K562 (cell line): ENCODE results near the gene CDK4. TPM values are rescaled to one million over a fixed set of nuclear protein-coding genes. Genes with fewer than 3 reads are reported as not detected.

ENCODE experiments used
- ATAC-seq: fragments of 200-7000 bp; cut with Tn5 transposase; 3 replicates; pipeline ENCODE4 v1.9.1; 2020; ENCODE audit warnings: moderate library complexity
- BruUV-seq: library from RNA; stranded (reverse); fragments of 400-500 nt; replicated peaks from 2 replicates; lab custom pipeline; 2021; lab: Mats Ljungman, UMichigan
- CTCF ChIA-PET: fragments of 300-600 bp; formaldehyde crosslinking; extraction: SDS; loops from one replicate; lab custom pipeline; 2021; ENCODE audit warnings: low intra/inter-chr PET ratio; lab: Yijun Ruan, JAX
- POLR2A ChIA-PET: fragments of 300-600, 350-650 bp; sonication (Branson Sonifier 250); formaldehyde crosslinking; extraction: SDS; loops from one replicate; lab custom pipeline; 2021; ENCODE audit warnings: antibody characterized with exemption, inconsistent platforms; lab: Yijun Ruan, JAX
- DNase-seq, 4 experiments: peaks; one replicate each; pipeline versions ENCODE4 v3.0.0 to v3.0.0-alpha.2; 2011 to 2018; ENCODE audit warnings: low spot score in 3 of 4, mixed read lengths in 3 of 4; ENCODE audit errors: extremely low read depth in 1 of 4
- FAIRE-seq: peaks from 2 replicates; lab custom pipeline; 2011; peaks lifted over from hg19 to GRCh38; lab: Jason Lieb, UNC
- H2AFZ ChIP-seq: 2 replicates; pipeline ENCODE4 v1.6.0; 2011; ENCODE audit warnings: low read depth, low read length, control low read depth, inconsistent platforms
- H3K27ac ChIP-seq: fragments of 200-600 bp; 3 replicates; pipeline ENCODE4 v1.8.0; 2011; ENCODE audit warnings: low read depth, mild to moderate bottlenecking, control low read depth, inconsistent platforms, low read length, moderate library complexity, mixed read lengths; ENCODE audit errors: extremely low read depth
- H3K27me3 ChIP-seq, 2 experiments: fragments of 300-600 bp in 1 of 2; 2 replicates in 1 of 2; 3 replicates in 1 of 2; pipeline versions ENCODE4 v1.6.0 to v1.8.0; 2011; ENCODE audit warnings: inconsistent platforms in 2 of 2, low read length in 2 of 2, mild to moderate bottlenecking in 1 of 2, mixed read lengths in 1 of 2, moderate library complexity in 1 of 2; ENCODE audit not compliant: control insufficient read depth in 2 of 2, insufficient read depth in 2 of 2
- H3K36me3 ChIP-seq: fragments of 300-600 bp; 3 replicates; pipeline ENCODE4 v1.8.0; 2011; ENCODE audit warnings: mild to moderate bottlenecking, low read length, inconsistent platforms; ENCODE audit not compliant: control insufficient read depth, insufficient read depth
- H3K4me1 ChIP-seq, 2 experiments: fragments of 200-600 bp in 1 of 2; replicated peaks in 1 of 2; 2 replicates in 1 of 2; 3 replicates in 1 of 2; pipeline versions ENCODE4 v1.5.1 to v1.8.0; 2011; ENCODE audit warnings: inconsistent platforms in 2 of 2, low read length in 2 of 2, mild to moderate bottlenecking in 1 of 2, mixed read lengths in 1 of 2, moderate library complexity in 1 of 2; ENCODE audit not compliant: control insufficient read depth in 2 of 2, insufficient read depth in 2 of 2
- H3K4me2 ChIP-seq: 2 replicates; pipeline ENCODE4 v1.6.1; 2011; ENCODE audit warnings: low read length, control low read depth, inconsistent platforms, mixed read lengths; ENCODE audit not compliant: insufficient read depth
- H3K4me3 ChIP-seq: fragments of 200-600 bp; sonication (generic), shearing (Covaris generic); 2 replicates; pipeline ENCODE4 v1.5.1; 2016; ENCODE audit warnings: control low read depth, inconsistent platforms
- H3K79me2 ChIP-seq: fragments of 200-600 bp; 3 replicates; pipeline ENCODE4 v1.8.0; 2011; ENCODE audit warnings: low read length, inconsistent platforms; ENCODE audit not compliant: control insufficient read depth, insufficient read depth
- H3K9ac ChIP-seq, 2 experiments: 2 replicates each; pipeline versions ENCODE4 v1.6.0 to v1.6.1; 2011; ENCODE audit warnings: low read depth in 2 of 2, low read length in 2 of 2, control low read depth in 1 of 2, inconsistent platforms in 1 of 2, mild to moderate bottlenecking in 1 of 2, mixed read lengths in 1 of 2; ENCODE audit not compliant: insufficient read depth in 1 of 2
- H3K9me1 ChIP-seq: one replicate; pipeline ENCODE4 v1.6.0; 2011; ENCODE audit warnings: inconsistent platforms, mild to moderate bottlenecking, low read length, moderate library complexity; ENCODE audit not compliant: control insufficient read depth, insufficient read depth
- H3K9me3 ChIP-seq: replicated peaks from 2 replicates; pipeline ENCODE4 v1.5.1; 2011; ENCODE audit warnings: low read depth, low read length, inconsistent platforms; ENCODE audit not compliant: control insufficient read depth, insufficient read depth
- H4K20me1 ChIP-seq: replicated peaks from 2 replicates; pipeline ENCODE4 v1.6.1; 2011; ENCODE audit warnings: low read length, inconsistent platforms, mixed read lengths; ENCODE audit not compliant: control insufficient read depth, insufficient read depth
- MCM3 ChIP-seq: fragments of 450-650 bp; IDR thresholded peaks from 2 replicates; pipeline ENCODE4 v1.6.1; 2016
- NELFE ChIP-seq: IDR thresholded peaks from 2 replicates; pipeline ENCODE4 v1.6.1; 2011; ENCODE audit warnings: mild to moderate bottlenecking; ENCODE audit not compliant: insufficient read depth, insufficient read length
- POLR2H ChIP-seq: IDR thresholded peaks from 2 replicates; pipeline ENCODE4 v1.6.1; 2016; ENCODE audit warnings: missing genetic modification characterization, low read depth, mild to moderate bottlenecking, control low read depth, missing compliant biosample characterization, moderate library complexity
- REST ChIP-seq, 2 experiments: fragments of 450-650 bp; formaldehyde crosslinking in 1 of 2; IDR thresholded peaks; 2 replicates each; pipeline versions ENCODE4 v1.4.0 to v1.6.1; 2014 to 2020; ENCODE audit warnings: mild to moderate bottlenecking in 2 of 2, borderline replicate concordance in 1 of 2, low read depth in 1 of 2
- TAF15 ChIP-seq: fragments of 200-400 bp; formaldehyde crosslinking; IDR thresholded peaks from 2 replicates; pipeline ENCODE4 v1.6.1; 2017; ENCODE audit warnings: mild to moderate bottlenecking, low read depth, low read length, moderate library complexity
- TCF7L2 ChIP-seq: fragments of 150-350 bp; IDR thresholded peaks from 2 replicates; pipeline ENCODE4 v1.6.1; 2016; ENCODE audit warnings: low read depth, mild to moderate bottlenecking, low read length, moderate library complexity
- U2AF1 ChIP-seq: fragments of 200-400 bp; formaldehyde crosslinking; optimal IDR thresholded peaks from 2 replicates; pipeline ENCODE3; 2017; ENCODE audit warnings: mild to moderate bottlenecking, low read depth, low read length, moderate library complexity
- ZBTB2 ChIP-seq: fragments of 450-650 bp; IDR thresholded peaks from 2 replicates; pipeline ENCODE4 v1.6.1; 2016; ENCODE audit warnings: antibody characterized with exemption
- ZBTB7A ChIP-seq: IDR thresholded peaks from 2 replicates; pipeline ENCODE4 v1.6.1; 2011; ENCODE audit warnings: low read depth, mild to moderate bottlenecking, low read length, moderate library complexity, borderline replicate concordance; ENCODE audit not compliant: control insufficient read depth
- ZNF12 ChIP-seq: sonication (generic); formaldehyde crosslinking; IDR thresholded peaks from 2 replicates; pipeline ENCODE4 v1.4.0; 2020; ENCODE audit warnings: mild to moderate bottlenecking, missing genetic modification reagents
- ZNF197 ChIP-seq: fragments of 200-800 bp; sonication (Bioruptor generic); IDR thresholded peaks from 2 replicates; pipeline ENCODE4 v1.6.1; 2016; ENCODE audit warnings: low read depth, missing genetic modification characterization, missing compliant biosample characterization
- ZNF699 ChIP-seq: fragments of 250-450 bp; sonication (Bioruptor Pico); IDR thresholded peaks from 2 replicates; pipeline ENCODE4 v1.8.0; 2021; ENCODE audit warnings: mild to moderate bottlenecking, moderate library complexity; ENCODE audit not compliant: insufficient replicate concordance
- WGBS: fragments of 100-300 bp; shearing (Covaris generic); methylation state at CpG from one replicate; pipeline ENCODE4 v1.1.6; 2016; ENCODE audit warnings: low coverage, mixed read lengths; ENCODE audit not compliant: insufficient coverage; ENCODE audit errors: missing lambda C conversion rate; 5-methylcytosine and 5-hydroxymethylcytosine counted together
- in situ Hi-C: fragments of 300-500 bp; cut with MboI; formaldehyde crosslinking; loops from 4 replicates; pipeline ENCODE4 v1.15.0; 2018; ENCODE audit warnings: inconsistent platforms, mixed read lengths
- intact Hi-C: fragments of 100-400 bp; cut with micrococcal nuclease; formaldehyde crosslinking; loops from 2 replicates; pipeline ENCODE4 v1.14.2; 2022
- polyA plus RNA-seq, 8 experiments: library from polyadenylated mRNA; depleted of rRNA in 4 of 8; stranded (reverse) in 5 of 8; unstranded in 3 of 8; fragments of >200 nt; fragmentation: Nextera tagmentation in 2 of 8; fragmentation: Illumina TruSeq in 1 of 8; extraction: Ambion mirVana in 2 of 8; extraction: Trizol in 1 of 8; gene quantifications; 2 replicates each; pipeline versions ENCODE4 v1.2.1 to v1.2.3, GENCODE V29; 2011 to 2014; ENCODE audit warnings: inconsistent platforms in 1 of 8, missing spikeins in 1 of 8
- total RNA-seq, 7 experiments: library from RNA; depleted of rRNA in 6 of 7; stranded (reverse); fragments of >200 nt in 6 of 7; fragmentation: Illumina TruSeq in 2 of 7; extraction: Trizol in 2 of 7; gene quantifications; 2 replicates each; pipeline versions ENCODE4 v1.2.1 to v1.2.3, GENCODE V29; 2011 to 2021; ENCODE audit warnings: low replicate concordance in 1 of 7

CDK4 gene
- total and polyA plus RNA-seq, 9 of the 15 experiments (the other 6 are each of a cell fraction or from before 2014, with no cell fraction given), result 37.8 to 436 (median 238) TPM

- ChIA-PET CTCF (no interaction called here), POLR2A (interaction anchor here (1.3 to 2.3 kb wide), 2 partner anchors 12 to 16 kb away, joined by 4 to 11 read pairs; partner anchors contain the start of genes EEF1AKMT3, METTL1 and TSPAN31)
- H3K27me3 ChIP-seq, result no peaks in the 10 kb centered on the region
- H3K4me3 ChIP-seq, result no peak overlapping the region
- no peak overlapping the region for H3K9ac ChIP-seq
- in situ Hi-C loops, result no loop called here
- ATAC-seq, result no peak
- H3K79me2 ChIP-seq, result peaks cover 11% of the 10 kb centered on the region; the same call in 2 of the 3 replicates
- FAIRE-seq, result no peak
- H3K9me1 ChIP-seq, result no peaks in the 10 kb centered on the region
- intact Hi-C loops, result no loop called here
- H3K9me3 ChIP-seq, result no peaks in the 10 kb centered on the region
- no peak overlapping the region for H3K4me2 ChIP-seq
- BruUV-seq, result no TSS peak
- H4K20me1 ChIP-seq, result no peaks in the 10 kb centered on the region
- no peak for DNase-seq
- no peak overlapping the region for H3K27ac ChIP-seq
- H2AFZ ChIP-seq, result no peak overlapping the region
- peaks cover 8 to 29% of the 10 kb centered on the region in 2 experiments; a peak in 4 of 5 replicates for H3K4me1 ChIP-seq
- 70% methylated on average over 3 of the region's 3 CpGs for WGBS
- peaks cover 15% of the 10 kb centered on the region; the same call in 2 of the 3 replicates for H3K36me3 ChIP-seq
- TF ChIP-seq ZNF12 (CRISPR knock-in tag) (no peak), ZBTB7A (peak; percentile 87), ZBTB2 (no peak), TCF7L2 (no peak), TAF15 (no peak), POLR2H (tag) (no peak), REST (IDR thresholded peaks at IDR 0.05; ENCODE audit: borderline replicate concordance) (peak; percentile 96), REST (CRISPR knock-in tag; IDR thresholded peaks at IDR 0.05; ENCODE audit: low read depth) (peak; percentile 82), U2AF1 (no peak), MCM3 (no peak), NELFE (no peak), ZNF197 (no peak), ZNF699 (CRISPR knock-in tag) (no peak)
Measured at GRCh38 chr12:57760347-57760982, 8.4 kb upstream of the CDK4 start.
